ENCODE results near the gene CLASP1. TPM values are rescaled to one million over a fixed set of nuclear protein-coding genes. Genes with fewer than 3 reads are reported as not detected.
A peak's percentile ranks its signal among the peaks of the same experiment; 100 is the strongest.
"Not testable (repeated sequence)": the region's sequence is repeated elsewhere in the genome, so short reads cannot be mapped to it uniquely, and the experiment has no call there.

CLASP1 gene
- total and polyA plus RNA-seq, 3 donors from 2014 or later = 43.8 to 130 (median 103) TPM

GRCh38 chr2:121647396-121647795 lies 1.9 kb downstream of the CLASP1 start:
- Histone ChIP-seq H3K36me3 (ENCODE audit: low read depth, missing control alignments) (no peaks in the 10 kb centered on the region), H3K9me3 (no peaks in the 10 kb centered on the region), H3K4me3 (no peak overlapping the region), H3K27ac (peak overlapping the region; percentile 96 to 97), H3K27me3 (no peaks in the 10 kb centered on the region), H3K4me1 (peaks cover 29% of the 10 kb centered on the region)
- no peak for DNase-seq
- no peak for TF ChIP-seq POLR2A (IDR thresholded peaks at IDR 0.05)
- TF ChIP-seq CTCF (IDR thresholded peaks at IDR 0.05) = no peak
- intact Hi-C loops (cut with DNase I; ENCODE audit: low total_unique reads) = no loop called here
- WGBS, 2 donors = 14 to 22% methylated on average over 1 of the region's 1 CpG

DNA sequence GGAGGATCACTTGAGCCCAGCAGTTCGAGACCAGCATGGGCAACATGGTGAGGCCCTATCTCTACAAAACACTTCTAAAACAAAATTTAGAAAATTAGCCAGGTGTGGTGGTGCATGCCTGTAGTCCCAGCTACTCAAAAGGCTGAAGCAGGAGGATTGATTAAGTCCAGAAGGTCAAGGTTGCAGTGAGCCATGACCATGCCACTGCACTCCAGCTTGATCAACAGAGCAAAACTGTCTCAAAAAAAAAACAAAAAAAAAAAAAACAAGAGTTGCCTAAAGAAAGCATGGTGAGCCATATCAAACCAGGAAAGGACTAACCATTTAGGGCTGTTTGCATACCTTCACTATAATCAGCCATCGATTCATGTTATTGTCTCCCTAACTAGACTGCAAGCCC lies 4.5 kb downstream of the CLASP1 start:
- H3K36me3 ChIP-seq (ENCODE audit: low read depth, missing control alignments) = no peaks in the 10 kb centered on the region
- DNase-seq = no peak
- peaks cover 25% of the 10 kb centered on the region for H3K4me1 ChIP-seq
- no peak for TF ChIP-seq CTCF (IDR thresholded peaks at IDR 0.05)
- TF ChIP-seq POLR2A (IDR thresholded peaks at IDR 0.05) = no peak
- 93 to 97% methylated on average over 2 of the region's 2 CpGs for WGBS, 2 donors
- H3K4me3 ChIP-seq = no peak overlapping the region
- H3K9me3 ChIP-seq = no peaks in the 10 kb centered on the region
- H3K27ac ChIP-seq = no peak overlapping the region
- no peaks in the 10 kb centered on the region for H3K27me3 ChIP-seq
- intact Hi-C loops (cut with DNase I; ENCODE audit: low total_unique reads) = no loop called here

GRCh38 chr2:121643877-121644276 lies 5.4 kb downstream of the CLASP1 start:
- Histone ChIP-seq H3K4me3 (no peak overlapping the region), H3K9me3 (no peaks in the 10 kb centered on the region), H3K4me1 (peaks cover 25% of the 10 kb centered on the region), H3K27me3 (no peaks in the 10 kb centered on the region), H3K27ac (no peak overlapping the region), H3K36me3 (ENCODE audit: low read depth, missing control alignments) (no peaks in the 10 kb centered on the region)
- 85 to 90% methylated on average over 2 of the region's 2 CpGs for WGBS, 2 donors
- TF ChIP-seq POLR2A (IDR thresholded peaks at IDR 0.05) (no peak), CTCF (IDR thresholded peaks at IDR 0.05) (no peak)
- intact Hi-C loops (cut with DNase I; ENCODE audit: low total_unique reads) = no loop called here
- no peak for DNase-seq

DNA sequence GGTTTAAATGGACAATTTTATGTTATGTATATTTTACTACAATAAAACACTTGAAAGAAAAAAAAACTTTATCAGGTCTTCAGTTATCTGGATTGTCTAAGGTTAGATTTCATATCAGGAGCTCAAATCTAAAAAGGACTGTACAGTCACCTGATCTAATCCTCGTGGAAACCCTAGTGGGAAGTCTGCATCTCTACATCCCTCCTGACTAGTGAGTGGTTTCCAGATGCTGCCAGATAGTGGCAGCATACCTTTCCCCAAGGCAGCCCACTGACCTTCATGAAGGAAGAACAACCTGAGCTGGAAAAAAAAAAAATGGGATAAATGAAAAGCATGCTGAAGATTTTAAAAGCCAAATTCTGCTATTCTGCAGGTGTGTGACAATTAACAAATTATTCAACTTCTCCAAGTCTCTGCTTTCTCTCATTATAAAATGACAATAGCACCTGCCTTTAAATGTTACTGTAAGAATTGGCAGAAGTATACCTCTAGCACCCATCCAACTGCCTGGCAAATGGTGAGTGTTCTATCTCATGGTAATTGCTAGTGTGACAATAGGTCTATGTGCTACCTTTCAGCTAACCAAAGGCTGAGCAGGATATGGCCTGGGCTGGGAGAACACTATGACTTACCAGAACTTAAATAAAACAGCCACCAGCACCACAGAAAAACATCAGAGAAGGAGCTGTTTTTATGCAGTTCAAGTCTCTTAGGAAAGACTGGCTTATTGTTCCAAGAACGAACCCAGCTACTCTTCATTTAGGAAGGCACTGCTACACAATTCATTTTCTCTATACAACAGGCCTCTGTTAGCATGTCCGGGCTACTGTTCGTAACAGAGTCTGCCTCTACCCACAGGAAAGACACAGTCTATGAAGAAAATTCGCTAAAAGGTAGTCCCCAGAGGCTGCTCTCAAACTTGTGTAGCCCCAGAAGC lies 8.6 kb downstream of the CLASP1 start:
- no peak for DNase-seq
- Histone ChIP-seq H3K27me3 (no peaks in the 10 kb centered on the region), H3K27ac (no peak overlapping the region), H3K9me3 (no peaks in the 10 kb centered on the region), H3K4me3 (no peak overlapping the region), H3K36me3 (ENCODE audit: low read depth, missing control alignments) (no peaks in the 10 kb centered on the region), H3K4me1 (peaks cover 17% of the 10 kb centered on the region)
- WGBS, 2 donors = 59 to 65% methylated on average over 5 of the region's 5 CpGs
- intact Hi-C loops (cut with DNase I; ENCODE audit: low total_unique reads) = no loop called here
- TF ChIP-seq POLR2A (IDR thresholded peaks at IDR 0.05) (no peak), CTCF (IDR thresholded peaks at IDR 0.05) (no peak)

GRCh38 chr2:121639846-121640245 lies 9.4 kb downstream of the CLASP1 start:
- H3K27me3 ChIP-seq; H3K4me3 ChIP-seq; H3K9me3 ChIP-seq; intact Hi-C loops (cut with DNase I; ENCODE audit: low total_unique reads); H3K4me1 ChIP-seq; H3K36me3 ChIP-seq (ENCODE audit: low read depth, missing control alignments); H3K27ac ChIP-seq; DNase-seq: not testable (repeated sequence)
- 86 to 90% methylated on average over 6 of the region's 6 CpGs for WGBS, 2 donors
